Nephron (organoid): ENCODE measurements around the gene JAG1.

ENCODE experiments used
- H3K27ac Mint-ChIP-seq, 3 experiments: 2 replicates each; pipeline ENCODE4 v1.8.0; 2020; ENCODE audit warnings: mixed read lengths in 3 of 3, mild to moderate bottlenecking in 2 of 3, moderate library complexity in 1 of 3
- H3K27me3 Mint-ChIP-seq: 2 replicates; pipeline ENCODE4 v1.8.0; 2021; ENCODE audit warnings: low read depth, mild to moderate bottlenecking, moderate library complexity, mixed read lengths
- H3K36me3 Mint-ChIP-seq: 2 replicates; pipeline ENCODE4 v1.8.0; 2020; ENCODE audit warnings: low read depth, mixed read lengths
- H3K4me1 Mint-ChIP-seq: 2 replicates; pipeline ENCODE4 v1.8.0; 2020; ENCODE audit warnings: mixed read lengths
- H3K4me3 Mint-ChIP-seq, 3 experiments: 2 replicates each; pipeline ENCODE4 v1.8.0; 2020; ENCODE audit warnings: mild to moderate bottlenecking in 3 of 3, mixed read lengths in 3 of 3, moderate library complexity in 2 of 3
- H3K9me3 Mint-ChIP-seq: 2 replicates; pipeline ENCODE4 v1.8.0; 2020; ENCODE audit warnings: mixed read lengths
- TF ChIP-seq, protein P1 (sequence below), 3 experiments: fragments of 200-600 bp; sonication (generic); IDR thresholded peaks; one replicate each; pipeline ENCODE4 v1.5.0; 2021; ENCODE audit warnings: antibody characterized with exemption in 3 of 3; ENCODE audit not compliant: unreplicated experiment in 3 of 3

Gene JAG1

DNA sequence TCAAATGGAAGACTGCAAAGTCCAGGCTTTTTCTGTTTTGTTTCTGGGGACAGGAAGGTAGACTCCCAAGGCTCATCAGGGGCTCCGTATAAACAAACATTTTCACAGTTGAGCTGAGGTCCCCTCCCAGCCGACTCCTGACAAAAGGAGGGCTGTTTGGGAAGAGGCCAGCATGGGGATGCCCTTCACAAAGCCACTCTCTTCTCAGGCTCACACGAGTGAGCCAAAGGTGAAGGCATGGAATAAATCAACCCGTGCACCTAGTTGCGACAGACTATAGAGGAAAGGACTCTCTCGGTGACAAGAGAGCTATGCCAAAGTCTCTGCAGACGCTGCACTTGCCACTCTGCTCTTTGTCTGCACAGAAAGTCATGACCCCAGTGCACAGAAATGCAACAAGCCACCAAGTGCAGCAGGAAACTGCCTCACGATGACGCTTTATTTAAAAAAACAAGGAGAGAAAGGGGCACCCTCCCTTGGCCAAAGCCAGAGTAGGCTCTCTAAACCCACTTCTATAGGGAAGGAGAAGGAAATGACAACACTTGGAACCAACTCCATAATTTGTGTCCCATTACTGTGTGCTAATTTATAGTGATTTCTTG is 21.0 kb downstream of the JAG1 start:
- TF ChIP-seq, protein P1, sequence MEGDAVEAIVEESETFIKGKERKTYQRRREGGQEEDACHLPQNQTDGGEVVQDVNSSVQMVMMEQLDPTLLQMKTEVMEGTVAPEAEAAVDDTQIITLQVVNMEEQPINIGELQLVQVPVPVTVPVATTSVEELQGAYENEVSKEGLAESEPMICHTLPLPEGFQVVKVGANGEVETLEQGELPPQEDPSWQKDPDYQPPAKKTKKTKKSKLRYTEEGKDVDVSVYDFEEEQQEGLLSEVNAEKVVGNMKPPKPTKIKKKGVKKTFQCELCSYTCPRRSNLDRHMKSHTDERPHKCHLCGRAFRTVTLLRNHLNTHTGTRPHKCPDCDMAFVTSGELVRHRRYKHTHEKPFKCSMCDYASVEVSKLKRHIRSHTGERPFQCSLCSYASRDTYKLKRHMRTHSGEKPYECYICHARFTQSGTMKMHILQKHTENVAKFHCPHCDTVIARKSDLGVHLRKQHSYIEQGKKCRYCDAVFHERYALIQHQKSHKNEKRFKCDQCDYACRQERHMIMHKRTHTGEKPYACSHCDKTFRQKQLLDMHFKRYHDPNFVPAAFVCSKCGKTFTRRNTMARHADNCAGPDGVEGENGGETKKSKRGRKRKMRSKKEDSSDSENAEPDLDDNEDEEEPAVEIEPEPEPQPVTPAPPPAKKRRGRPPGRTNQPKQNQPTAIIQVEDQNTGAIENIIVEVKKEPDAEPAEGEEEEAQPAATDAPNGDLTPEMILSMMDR (IDR thresholded peaks at IDR 0.05; ENCODE audit: unreplicated experiment in 3 of 3) = no peak
- peak overlapping the region; percentile 82 to 96 (median 83) for H3K27ac Mint-ChIP-seq
- H3K36me3 Mint-ChIP-seq = peaks cover 74% of the 10 kb centered on the region

DNA sequence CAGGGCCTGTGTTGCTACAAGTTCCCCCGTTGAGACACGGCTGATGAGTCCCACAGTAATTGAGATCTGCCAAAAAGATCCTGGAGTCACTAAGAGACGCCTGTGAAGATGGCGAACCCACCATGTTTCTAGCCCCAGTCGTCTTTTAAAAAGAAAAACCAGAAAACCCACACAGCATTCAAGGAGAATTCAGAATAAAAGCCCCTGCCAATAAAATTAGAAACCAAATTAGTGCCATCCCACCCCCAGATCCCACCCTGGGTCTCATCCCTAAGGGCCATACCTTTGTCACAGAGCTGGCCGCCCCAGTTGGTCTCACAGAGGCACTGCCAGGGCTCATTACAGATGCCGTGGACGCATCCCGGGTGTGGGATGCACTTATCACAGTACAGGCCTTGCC is 21.6 kb downstream of the JAG1 start:
- Mint-ChIP-seq H3K4me1 (peaks cover 93% of the 10 kb centered on the region), H3K9me3 (no peaks in the 10 kb centered on the region), H3K27me3 (no peaks in the 10 kb centered on the region), H3K27ac (peak overlapping the region; percentile 82 to 96 (median 83)), H3K4me3 (peak overlapping the region; percentile 39 to 63 (median 60)), H3K36me3 (peaks cover 74% of the 10 kb centered on the region)
- TF ChIP-seq, protein P1 (IDR thresholded peaks at IDR 0.05; ENCODE audit: unreplicated experiment in 3 of 3) = no peak

More for the DNA sequence above, 21.0 kb downstream of the JAG1 start:
- peaks cover 93% of the 10 kb centered on the region for H3K4me1 Mint-ChIP-seq
- no peaks in the 10 kb centered on the region for H3K27me3 Mint-ChIP-seq
- H3K9me3 Mint-ChIP-seq = no peaks in the 10 kb centered on the region
- peak overlapping the region; percentile 60 to 68 (median 63) for H3K4me3 Mint-ChIP-seq

DNA sequence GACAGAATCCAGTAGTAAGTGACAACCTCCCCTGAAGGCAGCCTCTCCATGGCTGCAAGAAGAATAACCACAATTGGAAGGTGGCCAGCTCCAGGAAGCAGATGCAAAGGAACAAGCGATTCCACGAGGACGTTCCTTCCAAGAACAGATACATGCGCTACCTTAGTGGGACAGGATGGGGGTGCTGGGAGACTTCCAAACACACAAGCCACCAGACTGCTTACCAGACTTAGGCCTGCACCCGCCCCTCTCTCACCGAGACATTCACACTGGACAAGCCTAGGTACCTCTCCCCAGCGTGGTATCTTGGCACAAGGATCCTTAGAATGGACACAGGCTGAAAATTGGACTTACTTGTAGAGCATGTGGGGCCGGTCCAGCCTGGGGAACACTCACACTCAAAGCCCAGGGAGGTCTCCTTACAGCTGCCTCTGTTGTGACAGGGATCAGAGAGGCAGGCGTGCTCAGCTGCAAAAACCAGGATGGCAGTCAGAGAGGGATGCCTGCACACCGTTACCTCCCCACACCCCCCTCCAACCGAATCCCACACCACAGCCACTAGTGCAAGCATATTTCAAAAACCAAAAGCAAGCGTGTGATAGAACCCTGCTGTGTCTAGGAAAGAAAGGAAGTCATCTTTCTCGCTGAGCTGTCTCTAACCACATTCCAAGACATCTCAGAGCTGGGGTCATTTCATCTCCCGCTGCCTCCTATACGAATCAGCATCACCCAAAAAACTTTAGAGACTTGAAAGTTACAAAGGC is 22.4 kb downstream of the JAG1 start:
- peak overlapping the region in 2 of 3 experiments; percentile 6 to 24 for H3K4me3 Mint-ChIP-seq
- H3K27me3 Mint-ChIP-seq = no peaks in the 10 kb centered on the region
- H3K9me3 Mint-ChIP-seq = no peaks in the 10 kb centered on the region
- peaks cover 77% of the 10 kb centered on the region for H3K36me3 Mint-ChIP-seq
- TF ChIP-seq, protein P1 (IDR thresholded peaks at IDR 0.05; ENCODE audit: unreplicated experiment in 3 of 3) = no peak
- H3K4me1 Mint-ChIP-seq = peaks cover 95% of the 10 kb centered on the region
- H3K27ac Mint-ChIP-seq = peak overlapping the region; percentile 82 to 96 (median 83)

DNA sequence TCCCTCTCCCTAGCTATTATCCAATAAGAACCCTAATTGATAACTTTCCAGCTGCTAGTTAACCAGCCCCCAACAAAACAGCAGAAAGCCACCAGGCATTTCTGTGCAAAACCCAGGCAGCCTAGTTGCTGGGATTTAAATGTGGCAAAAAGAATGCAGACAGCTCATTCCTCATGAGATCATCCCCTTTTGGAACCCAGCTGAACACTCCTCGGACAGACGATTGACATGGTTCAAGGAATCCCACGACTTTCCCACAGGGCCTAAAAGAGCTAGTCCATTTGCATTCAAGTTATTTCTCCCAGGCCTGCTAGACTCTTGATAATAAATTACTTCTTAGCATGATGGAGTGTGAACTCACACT is 24.0 kb downstream of the JAG1 start:
- Mint-ChIP-seq H3K4me1 (peaks cover 92% of the 10 kb centered on the region), H3K36me3 (peaks cover 78% of the 10 kb centered on the region), H3K4me3 (peak overlapping the region in 1 of 3 experiments; percentile 2), H3K9me3 (no peaks in the 10 kb centered on the region), H3K27me3 (no peaks in the 10 kb centered on the region), H3K27ac (peak overlapping the region; percentile 82 to 93 (median 83))
- TF ChIP-seq, protein P1 (IDR thresholded peaks at IDR 0.05; ENCODE audit: unreplicated experiment in 3 of 3) = no peak

DNA sequence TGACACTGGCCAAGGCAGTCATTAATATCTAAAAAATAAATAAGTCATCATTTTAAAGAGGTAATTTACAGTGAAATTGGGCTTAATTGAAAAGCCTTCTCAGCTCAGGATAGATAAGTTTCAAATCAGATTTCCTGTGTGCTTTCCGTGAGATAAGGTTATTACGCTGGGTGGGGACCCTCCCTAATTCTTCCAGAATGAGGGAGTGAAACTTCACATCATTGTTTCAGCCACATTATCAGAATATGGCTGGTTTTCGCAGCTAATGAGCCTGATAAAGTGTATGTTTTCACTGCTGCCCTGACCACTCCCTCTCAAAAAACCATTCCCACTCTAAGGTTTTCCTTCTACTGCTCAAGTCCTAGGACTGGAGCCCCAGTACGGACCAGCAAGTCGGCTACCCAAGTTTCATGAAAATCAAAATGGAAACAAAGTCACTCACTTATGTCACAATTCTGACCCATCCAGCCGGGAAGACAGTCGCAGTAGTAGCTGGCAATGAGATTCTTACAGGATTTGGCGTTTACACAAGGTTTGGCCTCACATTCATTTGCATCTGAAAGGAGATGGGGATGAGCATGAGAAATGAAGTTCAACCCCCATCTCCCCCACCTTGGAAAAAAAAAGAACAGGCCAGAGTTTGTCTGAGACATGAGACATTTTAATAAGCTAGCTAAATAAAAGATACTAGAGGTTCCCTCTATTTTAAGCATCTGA is 24.6 kb downstream of the JAG1 start:
- TF ChIP-seq, protein P1 (IDR thresholded peaks at IDR 0.05; ENCODE audit: unreplicated experiment in 3 of 3) = no peak
- Mint-ChIP-seq H3K4me3 (no peak overlapping the region), H3K9me3 (no peaks in the 10 kb centered on the region), H3K27ac (peak overlapping the region; percentile 82 to 93 (median 83)), H3K27me3 (no peaks in the 10 kb centered on the region), H3K36me3 (peaks cover 79% of the 10 kb centered on the region), H3K4me1 (peaks cover 92% of the 10 kb centered on the region)
